NCI-H1092 treated with DMSO at 0.1 percent for 48 hours (cell line): ENCODE measurements around the gene RGS19.
A peak's percentile ranks its signal among the peaks of the same experiment; 100 is the strongest.

ENCODE experiments used
- DNase-seq: peaks from one replicate; lab custom pipeline; 2025; lab: John Stamatoyannopoulos, UW

The RGS19 gene

DNA sequence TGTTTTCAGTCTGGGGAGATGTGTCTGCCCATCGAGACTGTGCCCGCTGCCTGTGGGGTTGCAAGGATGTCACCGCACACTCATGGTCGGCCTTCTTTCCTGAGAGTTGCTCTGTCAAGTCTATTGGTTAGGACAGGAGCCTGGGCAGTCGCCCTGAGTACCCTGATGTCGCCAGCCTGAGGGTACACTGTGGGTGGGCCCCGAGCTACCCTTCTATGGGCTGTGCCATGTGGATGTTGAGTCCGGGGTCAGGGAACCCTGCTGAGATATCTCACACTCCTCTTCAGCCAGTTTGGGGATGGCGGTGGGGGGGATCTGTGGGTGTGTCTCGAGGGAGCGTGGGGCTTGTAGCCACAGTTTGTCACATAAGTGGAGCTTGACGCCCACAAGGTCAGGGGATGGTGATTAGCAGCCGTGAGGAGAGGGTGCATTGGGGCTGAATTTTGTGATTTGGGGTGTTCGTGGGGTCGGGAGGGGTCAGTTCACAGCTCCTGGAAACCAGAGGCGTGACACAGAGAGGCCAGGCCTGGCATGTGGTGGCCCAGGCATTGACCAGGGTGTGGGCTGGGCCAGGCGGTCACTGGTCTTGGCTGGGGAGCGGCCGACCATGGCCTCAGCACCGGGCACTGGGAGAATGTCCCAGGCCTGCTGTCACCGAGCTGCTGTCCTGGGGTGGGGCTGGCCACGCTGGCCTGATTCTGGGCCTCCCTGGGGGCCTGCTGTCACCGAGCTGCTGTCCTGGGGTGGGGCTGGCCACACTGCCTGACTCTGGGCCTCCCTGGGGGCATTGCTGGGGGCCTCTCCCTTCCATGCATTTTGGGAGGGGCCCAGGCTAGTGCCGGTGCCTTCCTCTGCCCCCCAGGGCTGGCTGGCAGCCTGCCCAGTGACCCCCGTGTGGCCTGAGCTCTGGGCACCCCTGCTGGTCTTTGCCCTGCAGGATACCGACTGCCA lies 29.7 kb upstream of the RGS19 start:
- DNase-seq = no peak

DNA sequence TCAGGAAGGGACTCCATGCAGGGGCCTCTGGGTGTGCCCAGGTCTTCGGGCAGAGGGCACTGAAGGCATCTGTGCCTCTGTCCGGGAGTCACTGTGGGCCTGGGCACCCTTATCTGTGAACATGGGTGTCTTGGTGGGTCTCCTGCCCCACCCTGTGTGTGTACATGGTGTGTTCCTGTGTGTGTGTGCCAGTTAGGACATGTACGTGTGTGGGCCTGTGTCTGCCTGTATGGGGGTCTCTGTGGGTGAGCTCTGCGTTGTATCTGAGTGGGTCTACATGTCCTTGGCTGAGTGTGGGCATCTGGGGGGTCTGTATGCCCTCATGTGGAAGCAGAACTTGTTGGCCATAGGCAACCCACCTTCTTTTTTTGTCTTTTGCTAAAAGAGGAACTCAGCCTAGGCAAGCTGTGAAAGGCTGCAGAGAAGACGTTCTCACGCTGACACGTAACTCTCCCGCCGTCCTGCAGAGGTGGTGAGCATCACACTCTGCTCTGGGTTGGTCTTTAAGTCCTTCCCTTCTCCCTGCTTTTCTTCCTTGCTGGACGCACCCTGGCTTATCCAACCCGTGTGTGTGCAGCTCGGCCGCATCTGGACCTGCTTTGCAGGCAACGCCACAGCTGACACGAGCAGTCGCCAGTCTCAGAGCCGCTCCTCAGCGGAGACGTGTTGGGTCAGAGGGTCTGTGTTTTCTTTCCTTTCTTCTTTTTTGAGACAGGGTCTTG lies 28.6 kb upstream of the RGS19 start:
- no peak for DNase-seq

DNA sequence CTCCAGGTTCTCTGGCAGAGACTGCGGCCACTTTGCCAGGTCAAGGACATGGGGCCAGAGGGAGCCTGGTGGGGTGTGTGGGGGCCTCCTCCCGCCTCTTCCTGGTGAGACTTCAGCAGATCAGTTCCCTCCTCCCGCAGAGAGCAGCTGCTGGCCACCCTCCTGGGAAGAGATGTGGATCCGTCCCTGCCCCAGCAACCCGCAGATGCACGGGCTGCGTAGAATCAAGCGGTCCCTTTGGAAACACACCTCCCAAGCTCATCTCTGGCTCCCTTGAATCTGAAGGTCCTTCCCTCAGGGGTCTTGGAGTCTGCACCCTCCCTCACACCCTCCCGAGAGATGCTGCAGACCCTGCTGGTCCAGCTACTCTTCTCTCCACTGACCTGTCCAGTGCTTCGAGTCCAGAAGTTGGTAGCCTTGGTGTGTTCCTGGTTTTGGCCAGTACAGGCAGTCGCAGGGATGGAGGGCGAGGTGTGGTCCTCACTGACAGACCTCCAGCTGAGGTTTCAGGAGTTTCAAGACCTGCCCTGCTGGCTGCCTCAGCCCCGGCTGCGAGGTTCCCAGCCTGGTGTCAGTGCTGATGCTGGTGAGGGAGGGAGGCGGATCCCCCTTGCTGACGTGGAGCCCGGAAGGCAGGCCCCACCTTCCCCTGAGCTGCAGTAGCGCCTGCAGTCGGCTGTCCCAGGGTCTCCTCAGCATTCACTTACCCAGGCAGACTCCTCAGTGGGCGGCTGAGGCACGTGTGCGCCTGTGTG lies 27.8 kb upstream of the RGS19 start, which contains the start of gene NPBWR2:
TSS of gene NPBWR2 (minus strand) at position 585 of the 755 bp plus-strand sequence. CDS start 734 bp downstream, outside the sequence.
- no peak for DNase-seq

DNA sequence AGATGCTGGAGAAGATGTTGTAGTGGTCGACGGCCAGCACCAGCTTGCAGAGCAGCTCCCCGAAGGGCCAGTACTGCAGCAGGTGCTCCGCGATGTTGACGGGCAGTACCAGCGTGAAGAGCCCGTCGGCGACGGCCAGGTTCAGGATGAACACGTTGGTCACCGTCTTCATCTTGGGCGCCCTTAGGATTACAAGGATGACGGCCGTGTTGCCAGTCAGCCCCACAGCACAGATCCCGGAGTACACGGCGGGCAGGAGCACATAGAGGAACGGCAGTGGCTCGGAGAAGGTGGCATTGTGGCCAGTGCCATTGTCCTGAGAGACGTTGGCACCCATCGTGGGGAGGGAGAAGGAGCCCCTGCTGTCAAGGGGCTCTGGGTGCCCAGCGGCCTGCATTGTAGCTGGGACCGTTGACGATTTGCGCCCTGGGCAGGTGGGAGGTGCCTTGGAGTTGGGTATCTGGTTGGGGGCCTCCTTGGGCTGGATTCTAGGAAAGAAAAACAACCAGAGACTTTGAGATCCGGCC lies 27.2 kb upstream of the RGS19 start:
- DNase-seq = no peak

- no peak for DNase-seq
Measured at GRCh38 chr20:64105846-64106434, 26.6 kb upstream of the RGS19 start.

GRCh38 chr20:64104667-64105451 lies 25.5 kb upstream of the RGS19 start:
- DNase-seq = no peak

DNA sequence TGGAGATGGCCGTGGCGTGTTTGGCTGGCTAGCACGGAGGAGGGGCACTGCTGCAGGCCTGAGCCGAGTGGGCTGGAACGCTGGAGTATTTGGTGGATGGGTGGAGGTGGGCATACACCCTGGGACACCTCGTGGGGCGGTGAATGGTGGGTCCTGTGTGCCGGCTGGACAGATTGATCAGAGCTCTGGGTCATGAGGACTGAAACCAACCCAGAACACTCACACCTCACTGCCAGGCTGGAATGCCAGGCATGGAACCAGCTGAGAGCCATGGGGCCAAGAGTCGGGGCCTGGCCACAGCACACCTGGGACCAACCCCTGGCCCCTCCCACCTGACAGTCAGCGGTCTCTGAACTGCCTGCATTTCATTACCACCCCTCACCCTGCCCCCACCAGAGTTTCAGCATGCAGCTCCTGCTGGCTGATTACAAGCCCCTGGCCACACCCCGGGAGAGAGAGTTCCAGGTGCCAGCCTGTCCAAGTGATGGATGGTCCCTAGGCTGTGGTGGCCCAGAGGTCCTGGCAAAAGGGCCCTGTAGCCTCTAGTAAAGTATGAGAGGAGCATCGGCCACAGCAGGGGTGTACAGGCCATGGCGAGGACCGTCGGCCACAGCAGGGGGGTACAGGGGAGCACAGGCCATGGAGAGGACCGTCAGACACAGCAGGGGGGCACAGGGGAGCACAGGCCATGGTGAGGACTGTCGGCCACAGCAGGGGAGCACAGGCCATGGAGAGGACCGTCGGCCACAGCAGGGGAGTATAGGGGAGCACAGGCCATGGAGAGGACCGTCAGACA lies 24.8 kb upstream of the RGS19 start:
- DNase-seq = no peak

GRCh38 chr20:64102647-64103354 lies 23.5 kb upstream of the RGS19 start:
- DNase-seq = peak; percentile 21

- no peak for DNase-seq
Measured at GRCh38 chr20:64101731-64102621, 22.7 kb upstream of the RGS19 start.

- DNase-seq = no peak
Measured at GRCh38 chr20:64100946-64101688, 21.8 kb upstream of the RGS19 start.

- no peak for DNase-seq
Measured at GRCh38 chr20:64100566-64100888, 21.2 kb upstream of the RGS19 start.

GRCh38 chr20:64099880-64100565 lies 20.7 kb upstream of the RGS19 start:
- DNase-seq = peak; percentile 25

DNA sequence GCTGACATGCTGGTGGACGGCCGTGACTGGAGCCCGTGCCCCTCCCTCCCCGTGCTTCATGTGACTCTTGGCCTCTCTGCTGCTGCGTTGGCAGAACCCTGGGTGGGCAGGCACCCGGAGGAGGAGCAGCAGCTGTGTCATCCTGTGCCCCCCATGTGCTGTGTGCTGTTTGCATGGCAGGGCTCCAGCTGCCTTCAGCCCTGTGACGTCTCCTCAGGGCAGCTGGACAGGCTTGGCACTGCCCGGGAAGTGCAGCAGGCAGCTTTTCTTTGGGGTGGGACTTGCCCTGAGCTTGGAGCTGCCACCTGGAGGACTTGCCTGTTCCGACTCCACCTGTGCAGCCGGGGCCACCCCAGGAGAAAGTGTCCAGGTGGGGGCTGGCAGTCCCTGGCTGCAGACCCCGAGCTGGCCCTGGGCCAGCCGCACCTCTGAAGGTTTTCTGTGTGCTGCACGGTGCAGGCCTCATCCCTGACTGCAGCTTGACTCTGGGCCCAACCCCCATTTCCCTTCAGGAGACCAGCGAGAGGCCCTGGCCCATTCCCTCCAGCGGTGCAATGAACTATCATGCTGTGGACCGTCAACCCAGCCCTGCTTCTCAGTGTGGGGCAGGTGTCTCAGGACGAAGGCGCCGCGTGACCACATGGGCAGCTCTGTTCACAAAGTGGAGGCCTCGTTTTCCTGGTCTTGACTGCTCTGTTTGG lies 19.9 kb upstream of the RGS19 start:
- DNase-seq = peak; percentile 81

- no peak for DNase-seq
Measured at GRCh38 chr20:64098471-64099013, 19.2 kb upstream of the RGS19 start.

GRCh38 chr20:64096535-64096934 lies 17.2 kb upstream of the RGS19 start:
- DNase-seq = no peak

DNA sequence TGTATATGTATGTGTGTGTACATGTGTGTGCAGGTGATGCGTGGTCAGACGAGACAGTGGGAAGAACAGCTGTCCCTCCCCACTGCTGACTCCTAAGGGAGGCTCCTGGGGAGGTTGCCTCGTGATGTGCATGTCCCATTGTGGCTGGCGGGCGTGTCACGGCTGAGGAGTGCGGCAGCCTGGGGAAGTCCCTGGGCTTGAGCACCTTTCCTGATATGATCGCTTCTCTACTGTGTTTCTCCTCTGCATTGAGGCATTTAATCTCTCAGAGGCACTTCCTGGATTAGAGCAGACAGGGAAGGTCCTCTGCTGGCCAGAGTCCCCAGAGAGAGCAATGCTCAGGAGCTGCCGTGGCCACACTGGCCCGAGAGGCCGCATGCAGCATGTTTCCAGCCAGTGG lies 16.6 kb upstream of the RGS19 start:
- no peak for DNase-seq
